Measurements from ENCODE around the gene BEND3. TPM values are rescaled to one million over a fixed set of nuclear protein-coding genes. Genes with fewer than 3 reads are reported as not detected.
A peak's percentile ranks its signal among the peaks of the same experiment; 100 is the strongest.

BEND3 gene
- total and polyA plus RNA-seq, 2 experiments from 2014 or later = 9.2 to 33.7 TPM

DNA sequence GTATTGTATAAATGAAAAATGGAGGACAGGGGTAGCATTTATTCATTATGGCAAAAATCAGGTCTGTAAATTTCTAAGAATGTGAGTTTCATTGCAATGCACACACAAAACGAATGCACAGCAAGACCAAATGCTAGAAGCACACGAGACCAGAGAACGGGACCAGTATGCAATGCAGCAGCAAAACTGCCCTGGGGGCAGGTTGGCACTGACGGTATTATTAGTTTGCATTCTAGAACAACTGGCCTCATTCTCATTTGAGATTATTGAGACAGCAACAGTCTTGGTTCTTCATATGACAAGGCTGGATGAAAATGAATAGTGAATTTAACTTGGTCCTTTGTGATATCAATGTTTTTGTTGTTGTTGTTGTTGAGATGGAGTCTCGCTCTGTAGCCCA is 96.3 kb downstream of the BEND3 start:
- Mint-ChIP-seq H3K4me3 (no peak overlapping the region), H3K36me3 (ENCODE audit: low read depth) (no peaks in the 10 kb centered on the region)
- H4K20me1 ChIP-seq (replicated peaks; ENCODE audit: insufficient read depth) = no peaks in the 10 kb centered on the region

More for the DNA sequence above, 96.3 kb downstream of the BEND3 start:
- H2AFZ ChIP-seq = peak overlapping the region; percentile 14; the same call in 1 of the 2 replicates
- H3K9me2 ChIP-seq (ENCODE audit: insufficient read depth) = no peaks in the 10 kb centered on the region
- Mint-ChIP-seq H3K27ac (no peak overlapping the region), H3K4me1 (no peaks in the 10 kb centered on the region), H3K27me3 (ENCODE audit: insufficient read depth, low read depth, poor library complexity) (peaks cover 4% of the 10 kb centered on the region), H3K9me3 (no peaks in the 10 kb centered on the region)
- no peaks in the 10 kb centered on the region for H3F3A ChIP-seq (replicated peaks; ENCODE audit: low read depth)
- H3K4me3 ChIP-seq = no peak overlapping the region
- H3K27me3 ChIP-seq (ENCODE audit: insufficient read depth) = no peaks in the 10 kb centered on the region
- no peaks in the 10 kb centered on the region for H3K79me2 ChIP-seq (replicated peaks; ENCODE audit: insufficient read depth)
- no peak overlapping the region for H3K4me2 ChIP-seq
- H3K27ac ChIP-seq (ENCODE audit: low read depth) = no peak overlapping the region
- H3K4me1 ChIP-seq (ENCODE audit: insufficient read depth) = no peaks in the 10 kb centered on the region
- TF ChIP-seq STAT1 (IDR thresholded peaks at IDR 0.05; ENCODE audit: unreplicated experiment) = no peak
- no peak for TF ChIP-seq EZH2 (IDR thresholded peaks at IDR 0.05; ENCODE audit: low read depth, unreplicated experiment)
- TF ChIP-seq, protein P1, sequence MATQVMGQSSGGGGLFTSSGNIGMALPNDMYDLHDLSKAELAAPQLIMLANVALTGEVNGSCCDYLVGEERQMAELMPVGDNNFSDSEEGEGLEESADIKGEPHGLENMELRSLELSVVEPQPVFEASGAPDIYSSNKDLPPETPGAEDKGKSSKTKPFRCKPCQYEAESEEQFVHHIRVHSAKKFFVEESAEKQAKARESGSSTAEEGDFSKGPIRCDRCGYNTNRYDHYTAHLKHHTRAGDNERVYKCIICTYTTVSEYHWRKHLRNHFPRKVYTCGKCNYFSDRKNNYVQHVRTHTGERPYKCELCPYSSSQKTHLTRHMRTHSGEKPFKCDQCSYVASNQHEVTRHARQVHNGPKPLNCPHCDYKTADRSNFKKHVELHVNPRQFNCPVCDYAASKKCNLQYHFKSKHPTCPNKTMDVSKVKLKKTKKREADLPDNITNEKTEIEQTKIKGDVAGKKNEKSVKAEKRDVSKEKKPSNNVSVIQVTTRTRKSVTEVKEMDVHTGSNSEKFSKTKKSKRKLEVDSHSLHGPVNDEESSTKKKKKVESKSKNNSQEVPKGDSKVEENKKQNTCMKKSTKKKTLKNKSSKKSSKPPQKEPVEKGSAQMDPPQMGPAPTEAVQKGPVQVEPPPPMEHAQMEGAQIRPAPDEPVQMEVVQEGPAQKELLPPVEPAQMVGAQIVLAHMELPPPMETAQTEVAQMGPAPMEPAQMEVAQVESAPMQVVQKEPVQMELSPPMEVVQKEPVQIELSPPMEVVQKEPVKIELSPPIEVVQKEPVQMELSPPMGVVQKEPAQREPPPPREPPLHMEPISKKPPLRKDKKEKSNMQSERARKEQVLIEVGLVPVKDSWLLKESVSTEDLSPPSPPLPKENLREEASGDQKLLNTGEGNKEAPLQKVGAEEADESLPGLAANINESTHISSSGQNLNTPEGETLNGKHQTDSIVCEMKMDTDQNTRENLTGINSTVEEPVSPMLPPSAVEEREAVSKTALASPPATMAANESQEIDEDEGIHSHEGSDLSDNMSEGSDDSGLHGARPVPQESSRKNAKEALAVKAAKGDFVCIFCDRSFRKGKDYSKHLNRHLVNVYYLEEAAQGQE (IDR thresholded peaks at IDR 0.05; ENCODE audit: unreplicated experiment) = no peak
- TF ChIP-seq, protein P2, sequence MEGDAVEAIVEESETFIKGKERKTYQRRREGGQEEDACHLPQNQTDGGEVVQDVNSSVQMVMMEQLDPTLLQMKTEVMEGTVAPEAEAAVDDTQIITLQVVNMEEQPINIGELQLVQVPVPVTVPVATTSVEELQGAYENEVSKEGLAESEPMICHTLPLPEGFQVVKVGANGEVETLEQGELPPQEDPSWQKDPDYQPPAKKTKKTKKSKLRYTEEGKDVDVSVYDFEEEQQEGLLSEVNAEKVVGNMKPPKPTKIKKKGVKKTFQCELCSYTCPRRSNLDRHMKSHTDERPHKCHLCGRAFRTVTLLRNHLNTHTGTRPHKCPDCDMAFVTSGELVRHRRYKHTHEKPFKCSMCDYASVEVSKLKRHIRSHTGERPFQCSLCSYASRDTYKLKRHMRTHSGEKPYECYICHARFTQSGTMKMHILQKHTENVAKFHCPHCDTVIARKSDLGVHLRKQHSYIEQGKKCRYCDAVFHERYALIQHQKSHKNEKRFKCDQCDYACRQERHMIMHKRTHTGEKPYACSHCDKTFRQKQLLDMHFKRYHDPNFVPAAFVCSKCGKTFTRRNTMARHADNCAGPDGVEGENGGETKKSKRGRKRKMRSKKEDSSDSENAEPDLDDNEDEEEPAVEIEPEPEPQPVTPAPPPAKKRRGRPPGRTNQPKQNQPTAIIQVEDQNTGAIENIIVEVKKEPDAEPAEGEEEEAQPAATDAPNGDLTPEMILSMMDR (conservative IDR thresholded peaks at IDR 0.05; ENCODE audit: low read depth in 2 of 2) = no peak
- TF ChIP-seq NANOG (IDR thresholded peaks at IDR 0.05; ENCODE audit: borderline replicate concordance) = no peak
- TF ChIP-seq, protein P3, sequence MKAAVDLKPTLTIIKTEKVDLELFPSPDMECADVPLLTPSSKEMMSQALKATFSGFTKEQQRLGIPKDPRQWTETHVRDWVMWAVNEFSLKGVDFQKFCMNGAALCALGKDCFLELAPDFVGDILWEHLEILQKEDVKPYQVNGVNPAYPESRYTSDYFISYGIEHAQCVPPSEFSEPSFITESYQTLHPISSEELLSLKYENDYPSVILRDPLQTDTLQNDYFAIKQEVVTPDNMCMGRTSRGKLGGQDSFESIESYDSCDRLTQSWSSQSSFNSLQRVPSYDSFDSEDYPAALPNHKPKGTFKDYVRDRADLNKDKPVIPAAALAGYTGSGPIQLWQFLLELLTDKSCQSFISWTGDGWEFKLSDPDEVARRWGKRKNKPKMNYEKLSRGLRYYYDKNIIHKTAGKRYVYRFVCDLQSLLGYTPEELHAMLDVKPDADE (IDR thresholded peaks at IDR 0.05) = no peak
- TF ChIP-seq, protein P4, sequence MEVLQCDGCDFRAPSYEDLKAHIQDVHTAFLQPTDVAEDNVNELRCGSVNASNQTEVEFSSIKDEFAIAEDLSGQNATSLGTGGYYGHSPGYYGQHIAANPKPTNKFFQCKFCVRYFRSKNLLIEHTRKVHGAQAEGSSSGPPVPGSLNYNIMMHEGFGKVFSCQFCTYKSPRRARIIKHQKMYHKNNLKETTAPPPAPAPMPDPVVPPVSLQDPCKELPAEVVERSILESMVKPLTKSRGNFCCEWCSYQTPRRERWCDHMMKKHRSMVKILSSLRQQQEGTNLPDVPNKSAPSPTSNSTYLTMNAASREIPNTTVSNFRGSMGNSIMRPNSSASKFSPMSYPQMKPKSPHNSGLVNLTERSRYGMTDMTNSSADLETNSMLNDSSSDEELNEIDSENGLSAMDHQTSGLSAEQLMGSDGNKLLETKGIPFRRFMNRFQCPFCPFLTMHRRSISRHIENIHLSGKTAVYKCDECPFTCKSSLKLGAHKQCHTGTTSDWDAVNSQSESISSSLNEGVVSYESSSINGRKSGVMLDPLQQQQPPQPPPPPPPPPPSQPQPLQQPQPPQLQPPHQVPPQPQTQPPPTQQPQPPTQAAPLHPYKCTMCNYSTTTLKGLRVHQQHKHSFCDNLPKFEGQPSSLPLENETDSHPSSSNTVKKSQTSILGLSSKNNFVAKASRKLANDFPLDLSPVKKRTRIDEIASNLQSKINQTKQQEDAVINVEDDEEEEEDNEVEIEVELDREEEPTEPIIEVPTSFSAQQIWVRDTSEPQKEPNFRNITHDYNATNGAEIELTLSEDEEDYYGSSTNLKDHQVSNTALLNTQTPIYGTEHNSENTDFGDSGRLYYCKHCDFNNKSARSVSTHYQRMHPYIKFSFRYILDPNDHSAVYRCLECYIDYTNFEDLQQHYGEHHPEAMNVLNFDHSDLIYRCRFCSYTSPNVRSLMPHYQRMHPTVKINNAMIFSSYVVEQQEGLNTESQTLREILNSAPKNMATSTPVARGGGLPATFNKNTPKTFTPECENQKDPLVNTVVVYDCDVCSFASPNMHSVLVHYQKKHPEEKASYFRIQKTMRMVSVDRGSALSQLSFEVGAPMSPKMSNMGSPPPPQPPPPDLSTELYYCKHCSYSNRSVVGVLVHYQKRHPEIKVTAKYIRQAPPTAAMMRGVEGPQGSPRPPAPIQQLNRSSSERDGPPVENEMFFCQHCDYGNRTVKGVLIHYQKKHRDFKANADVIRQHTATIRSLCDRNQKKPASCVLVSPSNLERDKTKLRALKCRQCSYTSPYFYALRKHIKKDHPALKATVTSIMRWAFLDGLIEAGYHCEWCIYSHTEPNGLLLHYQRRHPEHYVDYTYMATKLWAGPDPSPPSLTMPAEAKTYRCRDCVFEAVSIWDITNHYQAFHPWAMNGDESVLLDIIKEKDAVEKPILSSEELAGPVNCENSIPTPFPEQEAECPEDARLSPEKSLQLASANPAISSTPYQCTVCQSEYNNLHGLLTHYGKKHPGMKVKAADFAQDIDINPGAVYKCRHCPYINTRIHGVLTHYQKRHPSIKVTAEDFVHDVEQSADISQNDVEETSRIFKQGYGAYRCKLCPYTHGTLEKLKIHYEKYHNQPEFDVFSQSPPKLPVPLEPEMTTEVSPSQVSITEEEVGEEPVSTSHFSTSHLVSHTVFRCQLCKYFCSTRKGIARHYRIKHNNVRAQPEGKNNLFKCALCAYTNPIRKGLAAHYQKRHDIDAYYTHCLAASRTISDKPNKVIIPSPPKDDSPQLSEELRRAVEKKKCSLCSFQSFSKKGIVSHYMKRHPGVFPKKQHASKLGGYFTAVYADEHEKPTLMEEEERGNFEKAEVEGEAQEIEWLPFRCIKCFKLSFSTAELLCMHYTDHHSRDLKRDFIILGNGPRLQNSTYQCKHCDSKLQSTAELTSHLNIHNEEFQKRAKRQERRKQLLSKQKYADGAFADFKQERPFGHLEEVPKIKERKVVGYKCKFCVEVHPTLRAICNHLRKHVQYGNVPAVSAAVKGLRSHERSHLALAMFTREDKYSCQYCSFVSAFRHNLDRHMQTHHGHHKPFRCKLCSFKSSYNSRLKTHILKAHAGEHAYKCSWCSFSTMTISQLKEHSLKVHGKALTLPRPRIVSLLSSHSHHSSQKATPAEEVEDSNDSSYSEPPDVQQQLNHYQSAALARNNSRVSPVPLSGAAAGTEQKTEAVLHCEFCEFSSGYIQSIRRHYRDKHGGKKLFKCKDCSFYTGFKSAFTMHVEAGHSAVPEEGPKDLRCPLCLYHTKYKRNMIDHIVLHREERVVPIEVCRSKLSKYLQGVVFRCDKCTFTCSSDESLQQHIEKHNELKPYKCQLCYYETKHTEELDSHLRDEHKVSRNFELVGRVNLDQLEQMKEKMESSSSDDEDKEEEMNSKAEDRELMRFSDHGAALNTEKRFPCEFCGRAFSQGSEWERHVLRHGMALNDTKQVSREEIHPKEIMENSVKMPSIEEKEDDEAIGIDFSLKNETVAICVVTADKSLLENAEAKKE (CRISPR knock-in tag; IDR thresholded peaks at IDR 0.05) = no peak
- no peak for TF ChIP-seq EZH2phosphoT487 (IDR thresholded peaks at IDR 0.05; ENCODE audit: unreplicated experiment)
- no peak for TF ChIP-seq CREB1 (CRISPR knock-in tag; IDR thresholded peaks at IDR 0.05; ENCODE audit: low read depth)
- no peak for TF ChIP-seq JUNB (IDR thresholded peaks at IDR 0.05; ENCODE audit: unreplicated experiment)
- TF ChIP-seq ZNF331 (CRISPR knock-in tag; IDR thresholded peaks at IDR 0.05; ENCODE audit: low read depth) = no peak
- TF ChIP-seq ZNF114 (CRISPR knock-in tag; IDR thresholded peaks at IDR 0.05) = no peak
- no peak for TF ChIP-seq POLR2AphosphoS5 (IDR thresholded peaks at IDR 0.05; ENCODE audit: low read depth)
- H3K36me3 ChIP-seq (ENCODE audit: insufficient read depth) = no peaks in the 10 kb centered on the region
- ATAC-seq = no peak
- no peak for DNase-seq (ENCODE audit: low spot score)

All from GM23338 (cell line).